ENCODE data around the gene TAF11L14.

The TAF11L14 gene

GRCh38 chr5:17679597-17680203, 45.4 kb downstream of the TAF11L14 start:
- no peak for DNase-seq (ENCODE audit: low read depth)

- DNase-seq (ENCODE audit: low read depth) = no peak
These were observed 46.5 kb downstream of the TAF11L14 start for GRCh38 chr5:17680737-17681136.
